Endometrial microvascular endothelial cells (primary cell): Measurements from ENCODE around the gene HNRNPH1. TPM values are rescaled to one million over a fixed set of nuclear protein-coding genes. Genes with fewer than 3 reads are reported as not detected.

Source experiments
- in situ Hi-C: cut with HindIII; loops from 2 replicates; pipeline ENCODE4 v1.10.0; 2017; ENCODE audit warnings: low sequenced_read_pairs, low pct_unique_long_range_greater_than_20kb; ENCODE audit errors: inconsistent ontology term
- total RNA-seq: library from RNA; depleted of rRNA; stranded (reverse); fragments of >200 nt; gene quantifications from one replicate; pipeline ENCODE4 v1.2.3, GENCODE V29; 2015; ENCODE audit errors: inconsistent ontology term

The HNRNPH1 gene
- total RNA-seq, 1 donor from 2014 or later, result 445 TPM

- in situ Hi-C loops, result no loop called here
Observed at GRCh38 chr5:179624841-179625271, 1.4 kb upstream of the HNRNPH1 start.

DNA sequence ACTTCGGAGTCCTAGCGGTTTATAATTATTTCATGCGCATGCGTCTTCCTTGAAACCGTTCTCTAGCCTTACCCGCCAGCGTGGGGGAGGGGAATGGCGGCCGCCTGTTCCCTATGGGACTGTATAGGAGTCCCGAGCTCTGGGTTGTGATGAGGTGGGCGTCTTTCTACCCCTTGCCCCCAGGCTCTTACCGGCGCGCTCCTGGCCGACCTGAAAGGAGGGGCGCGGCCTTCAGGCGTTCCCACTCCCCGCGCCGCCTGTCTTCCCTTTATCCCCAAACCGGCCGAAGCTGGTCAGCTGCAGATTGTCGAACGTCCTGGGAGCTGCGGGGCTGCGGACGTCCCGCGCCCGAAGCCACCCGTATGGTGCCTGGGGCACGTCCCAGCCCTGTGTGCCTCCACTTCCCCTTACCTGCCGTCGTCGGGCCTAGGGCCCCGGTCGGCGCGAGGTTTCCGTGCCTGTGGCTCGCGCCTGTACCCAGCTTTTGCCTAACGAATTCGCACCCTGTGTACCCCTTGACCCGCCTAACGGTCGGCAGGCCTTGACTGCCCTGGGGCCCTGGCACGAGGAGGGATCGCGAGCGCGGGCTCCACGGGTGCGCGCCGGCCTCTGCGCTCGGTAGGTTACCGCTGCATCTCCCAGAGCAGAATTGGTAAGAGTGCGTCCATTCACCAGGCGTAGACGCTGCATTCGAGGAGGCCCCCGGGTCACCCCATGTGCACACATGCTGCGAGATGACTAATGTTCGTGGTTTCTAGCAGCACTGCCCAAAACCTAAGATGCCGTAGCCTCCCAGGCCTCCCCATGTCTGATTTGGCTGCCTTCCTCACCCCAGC lies 653 bp upstream of the HNRNPH1 start:
- in situ Hi-C loops, result no loop called here

GRCh38 chr5:179621551-179622214 lies 1.8 kb downstream of the HNRNPH1 start:
- in situ Hi-C loops, result no loop called here

- in situ Hi-C loops, result no loop called here
Observed at GRCh38 chr5:179620703-179621350, 2.6 kb downstream of the HNRNPH1 start.

GRCh38 chr5:179620293-179620692 lies 3.2 kb downstream of the HNRNPH1 start:
- in situ Hi-C loops, result no loop called here

DNA sequence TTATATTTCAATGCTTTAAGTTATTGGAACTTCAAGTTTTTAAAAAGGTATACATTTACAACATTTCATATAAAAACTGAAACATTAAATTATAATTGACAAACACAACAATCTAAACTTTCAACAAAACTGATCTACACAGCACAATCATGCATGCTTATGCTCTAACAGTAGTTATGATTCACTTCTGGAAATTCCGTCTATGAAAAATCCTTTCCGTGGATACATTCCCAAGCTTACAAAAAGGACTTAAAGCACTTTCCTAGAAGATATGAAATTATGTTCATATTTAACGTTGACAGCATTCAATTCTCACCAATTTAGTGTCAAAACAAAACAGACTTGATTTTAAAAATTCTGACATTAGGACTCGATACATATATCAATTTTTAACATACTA lies 3.7 kb downstream of the HNRNPH1 start:
- in situ Hi-C loops, result no loop called here

GRCh38 chr5:179618923-179619554 lies 4.4 kb downstream of the HNRNPH1 start:
- in situ Hi-C loops, result no loop called here

DNA sequence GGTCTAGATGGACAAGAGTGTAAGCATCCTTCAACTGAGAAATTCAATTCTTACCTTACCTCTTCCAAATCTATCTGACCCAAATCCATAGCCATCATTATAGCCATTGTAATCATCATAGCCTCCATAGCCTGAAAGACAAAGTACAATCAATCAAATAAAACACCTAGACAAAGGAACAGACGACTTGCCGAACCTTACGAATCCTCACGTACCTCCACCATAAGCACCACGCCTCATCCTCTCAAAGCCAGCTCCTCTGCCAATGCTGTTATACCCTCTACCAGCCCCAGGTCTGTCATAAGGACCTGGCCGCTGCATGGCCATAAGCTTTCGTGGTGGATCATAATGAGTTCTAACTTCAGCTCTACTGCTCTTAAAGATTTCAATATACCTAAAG lies 5.5 kb downstream of the HNRNPH1 start:
- in situ Hi-C loops, result no loop called here

GRCh38 chr5:179616002-179616594 lies 7.4 kb downstream of the HNRNPH1 start:
- in situ Hi-C loops, result no loop called here

DNA sequence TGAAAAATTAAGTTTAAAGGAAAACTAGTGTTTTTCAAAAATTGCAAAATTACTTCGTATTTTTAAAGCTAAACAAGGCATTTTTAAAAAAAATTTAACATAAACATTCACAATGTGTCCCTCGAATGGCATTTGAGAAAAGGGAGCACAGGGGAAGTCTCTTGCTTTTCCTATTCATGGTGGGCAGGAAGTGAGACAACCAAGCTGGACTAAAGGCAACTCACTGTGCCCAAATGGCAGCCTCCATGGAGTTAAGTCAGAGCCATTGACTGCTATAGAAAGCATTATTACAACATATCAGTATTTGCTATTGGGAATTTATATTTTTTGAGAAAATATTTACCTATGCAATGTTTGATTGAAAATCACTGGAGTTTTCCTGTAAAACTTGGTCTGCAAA lies 8.3 kb downstream of the HNRNPH1 start:
- in situ Hi-C loops, result no loop called here

GRCh38 chr5:179614745-179615144 lies 8.7 kb downstream of the HNRNPH1 start:
- in situ Hi-C loops, result no loop called here

DNA sequence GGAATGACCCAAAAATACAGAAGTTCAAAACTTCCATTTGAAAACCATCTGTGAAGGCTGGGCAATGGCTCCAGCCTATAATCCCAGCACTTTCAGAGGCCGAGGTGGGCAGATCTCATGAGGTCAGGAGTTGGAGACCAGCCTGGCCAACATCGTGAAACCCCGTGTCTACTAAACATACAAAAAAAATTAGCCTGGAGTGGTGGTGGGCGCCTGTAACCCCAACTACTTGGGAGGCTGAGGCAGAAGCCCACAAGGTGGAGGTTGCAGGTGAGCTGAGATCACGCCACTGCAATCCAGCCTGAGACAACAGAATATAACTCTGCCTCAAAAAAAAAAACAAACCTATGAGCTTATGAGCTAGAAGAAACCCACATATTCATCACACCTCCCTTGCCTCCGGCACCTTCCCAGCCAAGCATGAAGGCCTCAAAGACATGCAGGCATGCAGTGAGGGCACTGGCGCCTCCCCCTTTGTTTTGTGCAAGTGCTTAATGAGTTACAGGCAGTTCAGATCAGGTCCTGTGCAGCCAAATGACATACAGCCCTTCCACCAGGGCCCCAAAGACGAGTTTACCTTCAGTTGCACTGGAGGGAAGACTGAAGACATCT lies 9.9 kb downstream of the HNRNPH1 start:
- in situ Hi-C loops, result no loop called here

DNA sequence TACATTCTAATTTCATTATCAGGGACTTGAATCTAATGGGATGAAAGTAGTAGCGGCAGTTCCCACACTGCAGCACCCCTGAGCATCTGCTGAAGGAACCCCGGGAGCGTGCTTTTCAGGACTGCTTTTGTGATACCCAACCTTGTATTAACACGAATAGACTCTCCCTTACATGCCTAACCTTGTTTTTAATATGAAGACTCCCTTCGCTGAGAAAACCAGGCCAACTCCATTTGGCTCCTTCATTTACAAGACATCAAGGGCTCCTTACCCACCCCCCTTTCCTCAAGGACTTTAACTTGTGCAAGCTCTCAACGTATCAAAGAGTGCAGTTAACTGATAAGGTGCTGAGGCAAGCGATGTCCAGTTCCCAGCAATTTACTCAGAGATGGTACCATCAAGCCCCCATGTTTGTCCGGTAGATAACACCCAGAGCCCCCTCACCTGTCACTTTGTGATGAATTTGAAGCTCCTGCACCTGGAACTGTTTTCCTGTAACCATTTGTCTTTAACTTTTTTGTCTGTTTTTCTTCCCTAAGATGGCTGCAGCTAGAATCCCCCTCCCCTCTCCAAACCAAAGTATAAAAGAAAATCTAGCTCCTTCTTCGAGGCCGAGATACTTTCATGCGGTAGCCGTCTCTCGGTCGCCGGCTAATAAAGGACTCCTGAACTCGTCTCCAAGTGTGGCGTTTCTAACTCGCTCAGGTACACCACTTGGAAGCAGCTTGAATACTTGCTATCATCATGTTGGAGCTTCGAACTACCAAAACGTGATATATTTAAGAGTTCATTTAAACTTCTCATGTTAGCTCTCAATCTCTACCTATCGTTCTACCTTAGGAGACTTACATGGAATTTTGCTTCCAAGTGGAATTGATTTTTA lies 10.7 kb downstream of the HNRNPH1 start:
- in situ Hi-C loops, result no loop called here

DNA sequence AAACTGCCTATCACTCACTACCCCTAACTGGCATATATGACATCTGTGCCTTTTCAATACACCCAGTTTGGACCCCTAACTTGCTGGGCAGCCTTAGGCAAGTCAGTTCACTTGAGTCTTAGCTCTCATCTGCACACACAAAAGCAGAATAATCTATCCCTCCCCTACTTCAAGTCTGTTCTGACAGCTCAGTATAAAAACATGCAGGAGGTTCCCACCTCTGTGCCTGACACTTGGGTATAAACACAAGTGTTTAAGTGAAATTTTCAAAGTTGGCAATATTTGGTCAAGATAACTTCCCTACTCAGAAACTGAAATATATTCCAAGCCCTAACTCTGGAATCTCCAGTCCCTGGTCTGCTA lies 12.6 kb downstream of the HNRNPH1 start:
- in situ Hi-C loops, result no loop called here

- in situ Hi-C loops, result no loop called here
Observed at GRCh38 chr5:179610109-179610902, 13.2 kb downstream of the HNRNPH1 start.

DNA sequence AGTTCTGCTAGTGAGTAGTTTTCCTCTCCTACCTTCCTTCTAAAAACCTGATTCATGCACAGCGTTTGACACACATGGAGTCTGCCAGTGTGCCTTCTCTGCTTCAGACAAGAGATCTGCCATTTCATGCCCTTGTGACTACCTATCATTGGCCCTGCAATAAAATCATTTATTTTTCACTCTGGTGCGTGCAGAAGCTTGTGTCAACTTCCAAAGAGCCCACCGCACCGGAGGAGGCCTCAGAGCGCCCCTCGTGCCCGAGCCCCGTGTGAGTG lies 13.7 kb downstream of the HNRNPH1 start:
- in situ Hi-C loops, result no loop called here

DNA sequence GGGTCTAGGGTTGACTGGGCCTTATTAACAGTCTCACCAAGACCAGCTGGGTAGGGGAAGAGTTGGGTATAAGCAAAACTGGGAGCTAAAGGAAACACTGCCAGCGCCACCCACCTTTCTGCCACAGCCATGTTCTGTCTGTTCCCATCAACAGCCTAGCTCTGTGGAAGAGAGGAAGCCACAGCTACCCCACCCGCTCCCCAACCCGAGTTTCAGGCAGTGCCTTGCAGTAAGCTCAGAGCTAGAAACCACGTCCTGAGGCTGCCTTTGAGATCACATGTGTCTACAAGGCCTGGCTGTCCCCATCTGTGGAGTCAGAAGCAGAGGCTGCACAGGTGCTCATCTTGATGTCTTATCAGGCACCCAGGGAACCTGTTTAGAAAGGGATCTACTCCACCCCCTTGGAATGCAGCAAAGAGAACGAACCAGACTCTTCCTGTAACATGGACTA lies 15.3 kb downstream of the HNRNPH1 start:
- in situ Hi-C loops, result no loop called here
